A673 (cell line): ENCODE results near the gene RNU5D-1. TPM values are rescaled to one million over a fixed set of nuclear protein-coding genes. Genes with fewer than 3 reads are reported as not detected.

Source experiments
- BruUV-seq: library from RNA; stranded (reverse); fragments of 400-500 nt; replicated peaks from 2 replicates; lab custom pipeline; 2021; lab: Mats Ljungman, UMichigan
- CTCF ChIA-PET: fragments of 300-600 bp; sonication (Branson Sonifier 250); formaldehyde crosslinking; loops from one replicate; lab custom pipeline; 2022; ENCODE audit warnings: antibody characterized with exemption; lab: Charles Lee
- POLR2A ChIA-PET: fragments of 300-600 bp; sonication (Branson Sonifier 250); formaldehyde crosslinking; loops from one replicate; lab custom pipeline; 2022; ENCODE audit warnings: antibody characterized with exemption; ENCODE audit not compliant: low non-redundant PET; lab: Charles Lee
- DNase-seq: peaks from one replicate; pipeline ENCODE4 v3.0.0-alpha.2; 2015; ENCODE audit warnings: low spot score
- H3K27ac ChIP-seq: fragments of 200-600 bp; sonication (generic); 2 replicates; pipeline ENCODE4 v1.5.1; 2016; ENCODE audit warnings: mixed run types, low read depth, mild to moderate bottlenecking, mixed read lengths, antibody characterized with exemption, low read length; ENCODE audit not compliant: poor library complexity, severe bottlenecking
- H3K27me3 ChIP-seq: fragments of 200-600 bp; sonication (generic); replicated peaks from 2 replicates; pipeline ENCODE4 v1.6.1; 2017; ENCODE audit warnings: mixed run types, low read depth, mild to moderate bottlenecking, mixed read lengths, antibody characterized with exemption, low read length; ENCODE audit not compliant: insufficient read depth, poor library complexity
- H3K36me3 ChIP-seq: fragments of 200-600 bp; sonication (generic); 2 replicates; pipeline ENCODE4 v1.6.1; 2016; ENCODE audit warnings: mixed run types, mild to moderate bottlenecking, mixed read lengths, antibody characterized with exemption, low read length; ENCODE audit not compliant: insufficient read depth, poor library complexity, severe bottlenecking
- H3K4me1 ChIP-seq: fragments of 200-600 bp; sonication (generic); 2 replicates; pipeline ENCODE4 v1.6.1; 2017; ENCODE audit warnings: mixed run types, mild to moderate bottlenecking, mixed read lengths, antibody characterized with exemption, low read length; ENCODE audit not compliant: insufficient read depth, poor library complexity, severe bottlenecking
- H3K4me3 ChIP-seq: fragments of 200-600 bp; sonication (generic); 2 replicates; pipeline ENCODE4 v1.5.1; 2016; ENCODE audit warnings: low read depth, mixed run types, mild to moderate bottlenecking, mixed read lengths, low read length; ENCODE audit not compliant: poor library complexity, severe bottlenecking
- H3K9me3 ChIP-seq: fragments of 200-600 bp; sonication (generic); 2 replicates; pipeline ENCODE4 v1.6.1; 2016; ENCODE audit warnings: mixed run types, low read depth, mild to moderate bottlenecking, mixed read lengths, antibody characterized with exemption, low read length; ENCODE audit not compliant: poor library complexity, severe bottlenecking
- EZH2 ChIP-seq: fragments of 200-600 bp; sonication (generic); IDR thresholded peaks from 2 replicates; pipeline ENCODE4 v1.6.1; 2017; ENCODE audit warnings: borderline replicate concordance, low read depth, mild to moderate bottlenecking, mixed read lengths, antibody characterized with exemption, low read length; ENCODE audit not compliant: poor library complexity, severe bottlenecking
- intact Hi-C: fragments of 100-400 bp; cut with micrococcal nuclease; formaldehyde crosslinking; loops from one replicate; pipeline ENCODE4 v1.10.0; 2022; ENCODE audit not compliant: unreplicated experiment
- total RNA-seq: library from RNA; stranded (reverse); gene quantifications from 2 replicates; pipeline ENCODE4 v1.2.3, GENCODE V29; 2021
- TF ChIP-seq, protein P1 (sequence below): fragments of 300-800, 200-600 bp; sonication (generic); conservative IDR thresholded peaks from 2 replicates; pipeline ENCODE4 v1.5.1; 2017; ENCODE audit warnings: low read depth, mild to moderate bottlenecking, antibody characterized with exemption, low read length, moderate library complexity, mixed read lengths

RNU5D-1 gene
- total RNA-seq, 1 experiment from 2014 or later = not detected

- ChIA-PET CTCF (no interaction called here), POLR2A (interaction anchor here (0.6 kb wide), 1 partner anchor 144 kb away, joined by 11 read pairs; no protein-coding TSS in a partner anchor)
- BruUV-seq = no TSS peak
- no peak overlapping the region for H3K27ac ChIP-seq
- H3K27me3 ChIP-seq = no peaks in the 10 kb centered on the region
- TF ChIP-seq, protein P1, sequence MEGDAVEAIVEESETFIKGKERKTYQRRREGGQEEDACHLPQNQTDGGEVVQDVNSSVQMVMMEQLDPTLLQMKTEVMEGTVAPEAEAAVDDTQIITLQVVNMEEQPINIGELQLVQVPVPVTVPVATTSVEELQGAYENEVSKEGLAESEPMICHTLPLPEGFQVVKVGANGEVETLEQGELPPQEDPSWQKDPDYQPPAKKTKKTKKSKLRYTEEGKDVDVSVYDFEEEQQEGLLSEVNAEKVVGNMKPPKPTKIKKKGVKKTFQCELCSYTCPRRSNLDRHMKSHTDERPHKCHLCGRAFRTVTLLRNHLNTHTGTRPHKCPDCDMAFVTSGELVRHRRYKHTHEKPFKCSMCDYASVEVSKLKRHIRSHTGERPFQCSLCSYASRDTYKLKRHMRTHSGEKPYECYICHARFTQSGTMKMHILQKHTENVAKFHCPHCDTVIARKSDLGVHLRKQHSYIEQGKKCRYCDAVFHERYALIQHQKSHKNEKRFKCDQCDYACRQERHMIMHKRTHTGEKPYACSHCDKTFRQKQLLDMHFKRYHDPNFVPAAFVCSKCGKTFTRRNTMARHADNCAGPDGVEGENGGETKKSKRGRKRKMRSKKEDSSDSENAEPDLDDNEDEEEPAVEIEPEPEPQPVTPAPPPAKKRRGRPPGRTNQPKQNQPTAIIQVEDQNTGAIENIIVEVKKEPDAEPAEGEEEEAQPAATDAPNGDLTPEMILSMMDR = no peak
- no peak for TF ChIP-seq EZH2
- H3K4me3 ChIP-seq = no peak overlapping the region
- H3K4me1 ChIP-seq = no peaks in the 10 kb centered on the region
- intact Hi-C loops = no loop called here
- DNase-seq = no peak
- H3K36me3 ChIP-seq = no peaks in the 10 kb centered on the region
- no peaks in the 10 kb centered on the region for H3K9me3 ChIP-seq
Observed at GRCh38 chr1:44681905-44682882, 48.8 kb downstream of the RNU5D-1 start.

Other genes with a start within 250 kb of the RNU5D-1 start
- gene TMEM53, start 56.7 kb downstream of the RNU5D-1 start, total RNA-seq = 3.3 and 5.6 TPM in 2 replicates
- gene ARMH1, start 56.5 kb downstream of the RNU5D-1 start, total RNA-seq = 0.26 and 0.87 TPM in 2 replicates
- gene KIF2C, start 8.7 kb upstream of the RNU5D-1 start, total RNA-seq = 127 and 136 TPM in 2 replicates
- gene RPS8, start 44.4 kb upstream of the RNU5D-1 start, total RNA-seq = 1,717 and 1,734 TPM in 2 replicates
- not detected in 2 replicates for gene BEST4, start 57.0 kb upstream of the RNU5D-1 start, total RNA-seq
- 10.8 and 15.6 TPM in 2 replicates for gene PLK3, start 69.2 kb upstream of the RNU5D-1 start, total RNA-seq
- gene DYNLT4, start 76.2 kb upstream of the RNU5D-1 start, total RNA-seq = 0.44 and 0.54 TPM in 2 replicates
- 10.3 and 12.6 TPM in 2 replicates for gene BTBD19, start 77.4 kb upstream of the RNU5D-1 start, total RNA-seq
- 2.3 and 3.2 TPM in 2 replicates for gene PTCH2, start 112.1 kb upstream of the RNU5D-1 start, total RNA-seq